H9 (cell line): ENCODE measurements around the gene HSPH1. TPM values are rescaled to one million over a fixed set of nuclear protein-coding genes. Genes with fewer than 3 reads are reported as not detected.

ENCODE experiments used
- DNase-seq: peaks from one replicate; pipeline ENCODE4 v3.0.0-alpha.2; 2017
- H2AFZ ChIP-seq: one replicate; pipeline ENCODE4 v1.6.1; 2013; ENCODE audit warnings: mild to moderate bottlenecking, low read length, control low read depth, moderate library complexity
- H2AK5ac ChIP-seq: 2 replicates; pipeline ENCODE4 v1.6.1; 2013; ENCODE audit warnings: low read length, control low read depth, mixed read lengths; ENCODE audit not compliant: insufficient read length
- H2BK120ac ChIP-seq: one replicate; pipeline ENCODE4 v1.6.1; 2013; ENCODE audit warnings: low read depth, mild to moderate bottlenecking, low read length, control low read depth, inconsistent platforms; ENCODE audit not compliant: poor library complexity, severe bottlenecking
- H2BK12ac ChIP-seq: 2 replicates; pipeline ENCODE4 v1.6.1; 2013; ENCODE audit warnings: low read length, control low read depth, mixed read lengths, low read depth; ENCODE audit not compliant: insufficient read length
- H2BK15ac ChIP-seq: 2 replicates; pipeline ENCODE4 v1.6.1; 2013; ENCODE audit warnings: low read depth, low read length, control low read depth
- H2BK20ac ChIP-seq: one replicate; pipeline ENCODE4 v1.6.1; 2013; ENCODE audit warnings: low read depth, mild to moderate bottlenecking, low read length, control low read depth, inconsistent platforms; ENCODE audit not compliant: poor library complexity, severe bottlenecking
- H2BK5ac ChIP-seq: 2 replicates; pipeline ENCODE4 v1.6.1; 2013; ENCODE audit warnings: low read length, control low read depth, mixed read lengths; ENCODE audit not compliant: insufficient read length
- H3K14ac ChIP-seq: 2 replicates; pipeline ENCODE4 v1.6.1; 2013; ENCODE audit warnings: low read length, control low read depth; ENCODE audit not compliant: insufficient read depth
- H3K18ac ChIP-seq: 2 replicates; pipeline ENCODE4 v1.6.1; 2013; ENCODE audit warnings: low read depth, mild to moderate bottlenecking, mixed read lengths, low read length, control low read depth; ENCODE audit not compliant: insufficient read length
- H3K23ac ChIP-seq: 2 replicates; pipeline ENCODE4 v1.6.1; 2013; ENCODE audit warnings: low read length, control low read depth, mixed read lengths, low read depth; ENCODE audit not compliant: insufficient read length
- H3K23me2 ChIP-seq: 2 replicates; pipeline ENCODE4 v1.6.1; 2013; ENCODE audit warnings: low read depth, mild to moderate bottlenecking, mixed read lengths, low read length, control low read depth; ENCODE audit not compliant: insufficient read length, poor library complexity, severe bottlenecking
- H3K27ac ChIP-seq: 2 replicates; pipeline ENCODE4 v1.5.1; 2013; ENCODE audit warnings: low read length, control low read depth, mixed read lengths, low read depth; ENCODE audit not compliant: insufficient read length
- H3K27me3 ChIP-seq: 2 replicates; pipeline ENCODE4 v1.6.1; 2013; ENCODE audit warnings: low read length, control low read depth, inconsistent platforms; ENCODE audit not compliant: insufficient read depth
- H3K4ac ChIP-seq: 2 replicates; pipeline ENCODE4 v1.6.1; 2013; ENCODE audit warnings: low read depth, mild to moderate bottlenecking, control low read depth, inconsistent platforms, low read length, moderate library complexity
- H3K4me1 ChIP-seq: 2 replicates; pipeline ENCODE4 v1.6.1; 2013; ENCODE audit warnings: low read length, control low read depth, inconsistent platforms; ENCODE audit not compliant: insufficient read depth
- H3K4me2 ChIP-seq: 2 replicates; pipeline ENCODE4 v1.6.1; 2013; ENCODE audit warnings: low read length, control low read depth, mixed read lengths; ENCODE audit not compliant: insufficient read length, insufficient read depth
- H3K56ac ChIP-seq: 2 replicates; pipeline ENCODE4 v1.6.1; 2013; ENCODE audit warnings: low read depth, mild to moderate bottlenecking, mixed read lengths, low read length, control low read depth; ENCODE audit not compliant: insufficient read length
- H3K79me1 ChIP-seq: 2 replicates; pipeline ENCODE4 v1.6.1; 2013; ENCODE audit warnings: low read depth, mild to moderate bottlenecking, moderate library complexity, low read length, control low read depth, inconsistent platforms; ENCODE audit not compliant: insufficient read depth, poor library complexity, severe bottlenecking
- H3K79me2 ChIP-seq: 2 replicates; pipeline ENCODE4 v1.6.1; 2013; ENCODE audit warnings: low read length, control low read depth, inconsistent platforms; ENCODE audit not compliant: insufficient read depth
- H3K9ac ChIP-seq: 2 replicates; pipeline ENCODE4 v1.6.1; 2013; ENCODE audit warnings: low read length, control low read depth, mixed read lengths; ENCODE audit not compliant: insufficient read length; ENCODE audit errors: extremely low read depth
- H3K9me3 ChIP-seq: one replicate; pipeline ENCODE4 v1.6.1; 2013; ENCODE audit warnings: low read depth, low read length, inconsistent platforms; ENCODE audit not compliant: control insufficient read depth
- H3T11ph ChIP-seq: one replicate; pipeline ENCODE4 v1.6.1; 2013; ENCODE audit warnings: mild to moderate bottlenecking, low read length, control low read depth, inconsistent platforms
- H4K20me1 ChIP-seq: one replicate; pipeline ENCODE4 v1.6.1; 2013; ENCODE audit not compliant: control insufficient read depth, insufficient read length, insufficient read depth
- H4K5ac ChIP-seq: 2 replicates; pipeline ENCODE4 v1.6.1; 2013; ENCODE audit warnings: low read depth, mild to moderate bottlenecking, mixed read lengths, low read length, control low read depth; ENCODE audit not compliant: insufficient read length
- H4K8ac ChIP-seq: replicated peaks from 2 replicates; pipeline ENCODE4 v1.6.1; 2013; ENCODE audit warnings: low read length, control low read depth, mixed read lengths, low read depth; ENCODE audit not compliant: insufficient read length
- H4K91ac ChIP-seq: 2 replicates; pipeline ENCODE4 v1.6.1; 2013; ENCODE audit warnings: low read depth, mild to moderate bottlenecking, moderate library complexity, mixed read lengths, low read length, control low read depth; ENCODE audit not compliant: insufficient read length
- H3K27ac Mint-ChIP-seq, 3 experiments: 2 replicates in 2 of 3; 3 replicates in 1 of 3; pipeline ENCODE4 v1.8.0; 2020 to 2021; ENCODE audit warnings: mixed read lengths in 3 of 3, mild to moderate bottlenecking in 1 of 3, moderate library complexity in 1 of 3
- H3K27me3 Mint-ChIP-seq: 2 replicates; pipeline ENCODE4 v1.8.0; 2021; ENCODE audit warnings: low read depth, mild to moderate bottlenecking, moderate library complexity, mixed read lengths
- H3K36me3 Mint-ChIP-seq, 3 experiments: 2 replicates in 2 of 3; 3 replicates in 1 of 3; pipeline ENCODE4 v1.8.0; 2020 to 2021; ENCODE audit warnings: low read depth in 3 of 3, mixed read lengths in 3 of 3; ENCODE audit not compliant: insufficient read depth in 1 of 3
- H3K4me1 Mint-ChIP-seq, 2 experiments: 2 replicates each; pipeline ENCODE4 v1.8.0; 2020; ENCODE audit warnings: mixed read lengths in 2 of 2
- H3K4me3 Mint-ChIP-seq, 2 experiments: 2 replicates in 1 of 2; 3 replicates in 1 of 2; pipeline ENCODE4 v1.8.0; 2020 to 2021; ENCODE audit warnings: mild to moderate bottlenecking in 2 of 2, mixed read lengths in 2 of 2, moderate library complexity in 1 of 2
- H3K9me3 Mint-ChIP-seq, 2 experiments: 2 replicates in 1 of 2; 3 replicates in 1 of 2; pipeline ENCODE4 v1.8.0; 2020; ENCODE audit warnings: mild to moderate bottlenecking in 2 of 2, mixed read lengths in 2 of 2, moderate library complexity in 1 of 2
- WGBS: extraction: QIAGEN DNeasy Blood & Tissue Kit; methylation state at CpG from one replicate; pipeline ENCODE4 v1.1.7; 2013; ENCODE audit warnings: missing lambda C conversion rate, low lambda C conversion rate, mixed read lengths; ENCODE audit not compliant: insufficient read length; ENCODE audit errors: extremely low coverage; 5-methylcytosine and 5-hydroxymethylcytosine counted together
- total RNA-seq: library from RNA; stranded (reverse); gene quantifications from 2 replicates; pipeline ENCODE4 v1.2.1, GENCODE V29; 2021
- TF ChIP-seq, protein P1 (sequence below): fragments of 200-600 bp; sonication (generic); conservative IDR thresholded peaks from 3 replicates; pipeline ENCODE4 v1.8.0; 2021; ENCODE audit warnings: antibody characterized with exemption, mild to moderate bottlenecking

HSPH1 gene
- total RNA-seq, 1 experiment from 2014 or later: 141 TPM

DNA sequence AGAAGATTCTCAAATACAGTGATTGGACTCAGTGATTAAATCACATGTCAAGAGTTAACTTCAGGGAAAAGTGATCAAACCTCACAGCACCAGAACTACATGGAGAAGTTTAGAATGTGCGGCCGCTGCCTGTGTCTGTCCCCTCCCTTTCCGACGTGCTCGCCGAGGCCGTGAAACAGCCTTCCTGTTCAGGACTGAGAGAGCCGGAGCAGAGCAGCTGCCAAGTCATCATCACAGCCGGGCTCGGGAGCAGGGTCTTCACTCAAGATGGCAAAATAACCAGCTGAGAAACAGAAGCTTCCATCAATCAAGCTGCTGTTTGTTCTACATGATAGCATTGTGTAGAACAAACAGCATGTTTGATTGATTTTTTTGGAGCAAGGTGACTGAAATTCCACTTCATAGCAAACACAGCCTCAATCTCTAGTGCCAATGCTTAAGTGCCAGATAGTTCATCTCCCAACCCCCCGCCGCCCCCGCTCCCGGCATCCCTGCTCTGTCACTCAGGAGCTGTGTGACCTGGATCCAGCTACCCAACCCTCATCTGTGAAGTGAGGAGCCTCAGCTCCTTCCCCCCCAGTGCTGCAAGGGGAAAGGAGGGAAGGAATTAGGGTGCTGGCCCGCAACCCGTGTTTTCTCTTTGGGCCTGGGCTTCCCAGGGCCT, 70.6 kb downstream of the HSPH1 start:
- Mint-ChIP-seq H3K27ac (no peak overlapping the region), H3K4me1 (peaks cover 14% of the 10 kb centered on the region in 2 experiments), H3K9me3 (no peaks in the 10 kb centered on the region), H3K4me3 (no peak overlapping the region), H3K27me3 (peaks cover 6% of the 10 kb centered on the region), H3K36me3 (no peaks in the 10 kb centered on the region; a peak in 1 of 7 replicates)
- H2AFZ ChIP-seq: no peak overlapping the region
- H3K23me2 ChIP-seq: no peaks in the 10 kb centered on the region
- no peak overlapping the region for H2BK20ac ChIP-seq
- no peak overlapping the region for H4K91ac ChIP-seq
- no peak overlapping the region for H3K23ac ChIP-seq
- no peak overlapping the region for H3K4ac ChIP-seq
- TF ChIP-seq, protein P1, sequence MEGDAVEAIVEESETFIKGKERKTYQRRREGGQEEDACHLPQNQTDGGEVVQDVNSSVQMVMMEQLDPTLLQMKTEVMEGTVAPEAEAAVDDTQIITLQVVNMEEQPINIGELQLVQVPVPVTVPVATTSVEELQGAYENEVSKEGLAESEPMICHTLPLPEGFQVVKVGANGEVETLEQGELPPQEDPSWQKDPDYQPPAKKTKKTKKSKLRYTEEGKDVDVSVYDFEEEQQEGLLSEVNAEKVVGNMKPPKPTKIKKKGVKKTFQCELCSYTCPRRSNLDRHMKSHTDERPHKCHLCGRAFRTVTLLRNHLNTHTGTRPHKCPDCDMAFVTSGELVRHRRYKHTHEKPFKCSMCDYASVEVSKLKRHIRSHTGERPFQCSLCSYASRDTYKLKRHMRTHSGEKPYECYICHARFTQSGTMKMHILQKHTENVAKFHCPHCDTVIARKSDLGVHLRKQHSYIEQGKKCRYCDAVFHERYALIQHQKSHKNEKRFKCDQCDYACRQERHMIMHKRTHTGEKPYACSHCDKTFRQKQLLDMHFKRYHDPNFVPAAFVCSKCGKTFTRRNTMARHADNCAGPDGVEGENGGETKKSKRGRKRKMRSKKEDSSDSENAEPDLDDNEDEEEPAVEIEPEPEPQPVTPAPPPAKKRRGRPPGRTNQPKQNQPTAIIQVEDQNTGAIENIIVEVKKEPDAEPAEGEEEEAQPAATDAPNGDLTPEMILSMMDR: no peak
- H2BK15ac ChIP-seq: no peak overlapping the region
- H3K9me3 ChIP-seq: no peaks in the 10 kb centered on the region
- no peak overlapping the region for H2BK12ac ChIP-seq
- no peak overlapping the region for H3K27ac ChIP-seq
- H4K5ac ChIP-seq: no peak overlapping the region
- H3K9ac ChIP-seq: no peak overlapping the region
- no peak overlapping the region for H2AK5ac ChIP-seq
- H3K4me1 ChIP-seq: peaks cover 4% of the 10 kb centered on the region; the same call in 1 of the 2 replicates
- no peak overlapping the region for H3K14ac ChIP-seq
- no CpG with 5 or more reads among the region's 16 CpGs for WGBS
- H3K18ac ChIP-seq: no peak overlapping the region
- no peaks in the 10 kb centered on the region for H3K27me3 ChIP-seq
- H2BK120ac ChIP-seq: no peak overlapping the region
- no peaks in the 10 kb centered on the region for H3K79me1 ChIP-seq
- no peaks in the 10 kb centered on the region for H3K79me2 ChIP-seq
- no peak overlapping the region for H4K8ac ChIP-seq
- no peak overlapping the region for H2BK5ac ChIP-seq
- DNase-seq: no peak
- no peak overlapping the region for H3K56ac ChIP-seq
- no peak overlapping the region for H3K4me2 ChIP-seq
- no peaks in the 10 kb centered on the region for H4K20me1 ChIP-seq
- no peak overlapping the region for H3T11ph ChIP-seq
